ENCODE data around the gene CEMIP. TPM values are rescaled to one million over a fixed set of nuclear protein-coding genes. Genes with fewer than 3 reads are reported as not detected.
A peak's percentile ranks its signal among the peaks of the same experiment; 100 is the strongest.

Gene CEMIP
- not detected for total RNA-seq

GRCh38 chr15:80778964-80779657 lies at the start of gene CEMIP:
CEMIP (plus strand) TSS chr15:80779370; CDS start chr15:80873880, 94,510 bp downstream.
- CTCF ChIA-PET: interaction anchor here (0.6 to 2.5 kb wide), 10 partner anchors 26 to 330 kb away, joined by 3 to 19 read pairs (median 4); no protein-coding TSS in a partner anchor
- DNase-seq: peak; percentile 74
- Mint-ChIP-seq H3K4me3 (peak within 1 kb of the TSS; percentile 61), H3K9me3 (no peaks in the 10 kb centered on the region), H3K36me3 (ENCODE audit: low read depth) (no peaks in the 10 kb centered on the region), H3K27me3 (ENCODE audit: low read depth) (peaks cover 25% of the 10 kb centered on the region), H3K27ac (no peak within 1 kb of the TSS), H3K4me1 (ENCODE audit: low read depth) (peaks cover 21% of the 10 kb centered on the region)
- intact Hi-C loops (cut with micrococcal nuclease): loop anchor here (1.0 to 5.0 kb wide), 2 partner anchors 191 to 192 kb away; no protein-coding TSS in a partner anchor

GRCh38 chr15:80730387-80730786 lies 48.8 kb upstream of the CEMIP start:
- Mint-ChIP-seq H3K27me3 (ENCODE audit: low read depth) (no peaks in the 10 kb centered on the region), H3K9me3 (no peaks in the 10 kb centered on the region), H3K4me3 (no peak overlapping the region), H3K36me3 (ENCODE audit: low read depth) (peaks cover 3% of the 10 kb centered on the region), H3K27ac (no peak overlapping the region), H3K4me1 (ENCODE audit: low read depth) (no peaks in the 10 kb centered on the region)
- no peak for DNase-seq
- intact Hi-C loops (cut with micrococcal nuclease): no loop called here
- CTCF ChIA-PET: interaction anchor here (0.7 kb wide), 1 partner anchor 256 kb away, joined by 3 read pairs; no protein-coding TSS in a partner anchor

- intact Hi-C loops (cut with micrococcal nuclease): no loop called here
- no peak for DNase-seq
- Mint-ChIP-seq H3K9me3 (no peaks in the 10 kb centered on the region), H3K27me3 (ENCODE audit: low read depth) (no peaks in the 10 kb centered on the region), H3K4me1 (ENCODE audit: low read depth) (no peaks in the 10 kb centered on the region), H3K36me3 (ENCODE audit: low read depth) (peaks cover 3% of the 10 kb centered on the region), H3K27ac (no peak overlapping the region), H3K4me3 (no peak overlapping the region)
- CTCF ChIA-PET: interaction anchor here (0.7 kb wide), 1 partner anchor 256 kb away, joined by 3 read pairs; no protein-coding TSS in a partner anchor
These were observed 48.2 kb upstream of the CEMIP start for GRCh38 chr15:80730926-80731325.

- Mint-ChIP-seq H3K4me3 (no peak overlapping the region), H3K9me3 (no peaks in the 10 kb centered on the region), H3K36me3 (ENCODE audit: low read depth) (peaks cover 1% of the 10 kb centered on the region), H3K27ac (no peak overlapping the region), H3K4me1 (ENCODE audit: low read depth) (no peaks in the 10 kb centered on the region), H3K27me3 (ENCODE audit: low read depth) (no peaks in the 10 kb centered on the region)
- CTCF ChIA-PET: no interaction called here
- DNase-seq: no peak
- intact Hi-C loops (cut with micrococcal nuclease): no loop called here
These were observed 47.0 kb upstream of the CEMIP start for GRCh38 chr15:80732167-80732566.

GRCh38 chr15:80732818-80733217 lies 46.4 kb upstream of the CEMIP start:
- H3K4me3 Mint-ChIP-seq: no peak overlapping the region
- no peaks in the 10 kb centered on the region for H3K4me1 Mint-ChIP-seq (ENCODE audit: low read depth)
- intact Hi-C loops (cut with micrococcal nuclease): no loop called here
- H3K36me3 Mint-ChIP-seq (ENCODE audit: low read depth): peaks cover 1% of the 10 kb centered on the region
- DNase-seq: no peak
- no peak overlapping the region for H3K27ac Mint-ChIP-seq
- H3K27me3 Mint-ChIP-seq (ENCODE audit: low read depth): no peaks in the 10 kb centered on the region
- CTCF ChIA-PET: no interaction called here
- H3K9me3 Mint-ChIP-seq: no peaks in the 10 kb centered on the region

GRCh38 chr15:80733460-80733859 lies 45.7 kb upstream of the CEMIP start:
- Mint-ChIP-seq H3K9me3 (no peaks in the 10 kb centered on the region), H3K4me1 (ENCODE audit: low read depth) (no peaks in the 10 kb centered on the region), H3K36me3 (ENCODE audit: low read depth) (no peaks in the 10 kb centered on the region), H3K27me3 (ENCODE audit: low read depth) (no peaks in the 10 kb centered on the region), H3K4me3 (no peak overlapping the region), H3K27ac (no peak overlapping the region)
- no peak for DNase-seq
- intact Hi-C loops (cut with micrococcal nuclease): no loop called here
- CTCF ChIA-PET: no interaction called here

GRCh38 chr15:80735344-80735743 lies 43.8 kb upstream of the CEMIP start:
- Mint-ChIP-seq H3K4me3 (no peak overlapping the region), H3K27me3 (ENCODE audit: low read depth) (no peaks in the 10 kb centered on the region), H3K9me3 (no peaks in the 10 kb centered on the region), H3K27ac (no peak overlapping the region), H3K36me3 (ENCODE audit: low read depth) (no peaks in the 10 kb centered on the region), H3K4me1 (ENCODE audit: low read depth) (no peaks in the 10 kb centered on the region)
- CTCF ChIA-PET: interaction anchor here (0.7 kb wide), 1 partner anchor 444 kb away, joined by 3 read pairs; no protein-coding TSS in a partner anchor
- intact Hi-C loops (cut with micrococcal nuclease): no loop called here
- DNase-seq: no peak

GRCh38 chr15:80736560-80736959 lies 42.6 kb upstream of the CEMIP start:
- Mint-ChIP-seq H3K36me3 (ENCODE audit: low read depth) (no peaks in the 10 kb centered on the region), H3K27ac (no peak overlapping the region), H3K4me3 (no peak overlapping the region), H3K27me3 (ENCODE audit: low read depth) (no peaks in the 10 kb centered on the region), H3K4me1 (ENCODE audit: low read depth) (no peaks in the 10 kb centered on the region), H3K9me3 (no peaks in the 10 kb centered on the region)
- CTCF ChIA-PET: no interaction called here
- no peak for DNase-seq
- intact Hi-C loops (cut with micrococcal nuclease): no loop called here

- intact Hi-C loops (cut with micrococcal nuclease): no loop called here
- H3K9me3 Mint-ChIP-seq: no peaks in the 10 kb centered on the region
- DNase-seq: no peak
- H3K36me3 Mint-ChIP-seq (ENCODE audit: low read depth): no peaks in the 10 kb centered on the region
- no peaks in the 10 kb centered on the region for H3K4me1 Mint-ChIP-seq (ENCODE audit: low read depth)
- H3K27me3 Mint-ChIP-seq (ENCODE audit: low read depth): no peaks in the 10 kb centered on the region
- no peak overlapping the region for H3K27ac Mint-ChIP-seq
- CTCF ChIA-PET: no interaction called here
- H3K4me3 Mint-ChIP-seq: no peak overlapping the region
These were observed 39.3 kb upstream of the CEMIP start for GRCh38 chr15:80739919-80740318.

GRCh38 chr15:80742081-80742480 lies 37.1 kb upstream of the CEMIP start:
- no peak overlapping the region for H3K27ac Mint-ChIP-seq
- peaks cover 1% of the 10 kb centered on the region for H3K36me3 Mint-ChIP-seq (ENCODE audit: low read depth)
- no peaks in the 10 kb centered on the region for H3K4me1 Mint-ChIP-seq (ENCODE audit: low read depth)
- H3K27me3 Mint-ChIP-seq (ENCODE audit: low read depth): no peaks in the 10 kb centered on the region
- H3K4me3 Mint-ChIP-seq: no peak overlapping the region
- CTCF ChIA-PET: no interaction called here
- intact Hi-C loops (cut with micrococcal nuclease): no loop called here
- peaks cover 6% of the 10 kb centered on the region for H3K9me3 Mint-ChIP-seq
- DNase-seq: no peak

GRCh38 chr15:80743189-80743833 lies 35.9 kb upstream of the CEMIP start:
- H3K4me1 Mint-ChIP-seq (ENCODE audit: low read depth): no peaks in the 10 kb centered on the region
- H3K27me3 Mint-ChIP-seq (ENCODE audit: low read depth): no peaks in the 10 kb centered on the region
- no peak for DNase-seq
- no peak overlapping the region for H3K4me3 Mint-ChIP-seq
- H3K36me3 Mint-ChIP-seq (ENCODE audit: low read depth): peaks cover 1% of the 10 kb centered on the region
- CTCF ChIA-PET: no interaction called here
- intact Hi-C loops (cut with micrococcal nuclease): no loop called here
- no peak overlapping the region for H3K27ac Mint-ChIP-seq
- peaks cover 6% of the 10 kb centered on the region for H3K9me3 Mint-ChIP-seq

- no peak overlapping the region for H3K4me3 Mint-ChIP-seq
- intact Hi-C loops (cut with micrococcal nuclease): no loop called here
- H3K36me3 Mint-ChIP-seq (ENCODE audit: low read depth): peaks cover 1% of the 10 kb centered on the region
- no peaks in the 10 kb centered on the region for H3K4me1 Mint-ChIP-seq (ENCODE audit: low read depth)
- H3K27me3 Mint-ChIP-seq (ENCODE audit: low read depth): no peaks in the 10 kb centered on the region
- H3K27ac Mint-ChIP-seq: no peak overlapping the region
- CTCF ChIA-PET: no interaction called here
- DNase-seq: no peak
- peaks cover 6% of the 10 kb centered on the region for H3K9me3 Mint-ChIP-seq
These were observed 34.8 kb upstream of the CEMIP start for GRCh38 chr15:80744415-80744814.

- peaks cover 2% of the 10 kb centered on the region for H3K36me3 Mint-ChIP-seq (ENCODE audit: low read depth)
These were observed 34.3 kb upstream of the CEMIP start for GRCh38 chr15:80744826-80745225.

More at GRCh38 chr15:80744826-80745225, 34.3 kb upstream of the CEMIP start:
- no peaks in the 10 kb centered on the region for H3K27me3 Mint-ChIP-seq (ENCODE audit: low read depth)
- no peak for DNase-seq
- CTCF ChIA-PET: interaction anchor here (0.6 kb wide), 1 partner anchor 119 kb away, joined by 5 read pairs; no protein-coding TSS in a partner anchor
- no peak overlapping the region for H3K4me3 Mint-ChIP-seq
- H3K27ac Mint-ChIP-seq: no peak overlapping the region
- H3K9me3 Mint-ChIP-seq: peaks cover 6% of the 10 kb centered on the region
- intact Hi-C loops (cut with micrococcal nuclease): no loop called here
- H3K4me1 Mint-ChIP-seq (ENCODE audit: low read depth): no peaks in the 10 kb centered on the region

Data from activated naive CD4-positive, alpha-beta T cell treated with anti-CD3 and anti-CD28 coated beads for 36 hours (primary cell).